B cell (primary cell): Measurements from ENCODE around the gene ARL2. TPM values are rescaled to one million over a fixed set of nuclear protein-coding genes. Genes with fewer than 3 reads are reported as not detected.

ENCODE experiments used
- ATAC-seq: fragments of 200-7000 bp; cut with Tn5 transposase; one replicate; pipeline ENCODE4 v1.10.0; 2021; ENCODE audit warnings: low read depth, mild to moderate bottlenecking, moderate number of reproducible peaks, moderate library complexity
- CTCF ChIA-PET: fragments of 350-600 bp; sonication (Branson Sonifier 250); formaldehyde crosslinking; loops from one replicate; lab custom pipeline; 2021; ENCODE audit warnings: antibody characterized with exemption, inconsistent platforms; lab: Charles Lee
- POLR2A ChIA-PET: fragments of 350-600 bp; sonication (Branson Sonifier 250); formaldehyde crosslinking; loops from one replicate; lab custom pipeline; 2021; ENCODE audit warnings: antibody characterized with exemption; lab: Charles Lee
- DNase-seq: peaks from one replicate; pipeline ENCODE4 v3.0.0; 2013
- H2AFZ ChIP-seq: 2 replicates; pipeline ENCODE4 v1.6.1; 2012; ENCODE audit warnings: mild to moderate bottlenecking, low read depth, low read length; ENCODE audit not compliant: insufficient read depth, poor library complexity, severe bottlenecking
- H3K27ac ChIP-seq, 2 donors: 1 replicate in 1 of 2; 2 replicates in 1 of 2; pipeline ENCODE4 v1.5.1; 2012 to 2013; ENCODE audit warnings: low read length in 2 of 2, mild to moderate bottlenecking in 2 of 2, moderate library complexity in 1 of 2
- H3K27me3 ChIP-seq, 4 experiments: fragments of 200-600 bp in 1 of 4; sonication (generic) in 1 of 4; replicated peaks in 1 of 4; 1 replicate in 2 of 4; 2 replicates in 2 of 4; pipeline versions ENCODE4 v1.6.1 to v1.7.0; 2013 to 2016; ENCODE audit warnings: low read length in 3 of 4, mild to moderate bottlenecking in 2 of 4, mixed read lengths in 1 of 4, moderate library complexity in 1 of 4; ENCODE audit not compliant: insufficient read depth in 4 of 4, control insufficient read depth in 3 of 4; ENCODE audit errors: control extremely low read depth in 1 of 4
- H3K36me3 ChIP-seq, 2 experiments: replicated peaks in 1 of 2; 1 replicate in 1 of 2; 2 replicates in 1 of 2; pipeline versions ENCODE4 v1.6.1 to v1.7.1; 2013; ENCODE audit warnings: low read length in 1 of 2; ENCODE audit not compliant: insufficient read depth in 2 of 2, control insufficient read depth in 1 of 2; ENCODE audit errors: control extremely low read depth in 1 of 2, extremely low read depth in 1 of 2
- H3K4me1 ChIP-seq, 2 donors: fragments of 200-600 bp in 1 of 2; sonication (generic) in 1 of 2; 1 replicate in 1 of 2; 2 replicates in 1 of 2; pipeline versions ENCODE4 v1.5.1 to v1.6.1; 2013 to 2017; ENCODE audit warnings: low read length in 2 of 2; ENCODE audit not compliant: control insufficient read depth in 2 of 2, insufficient read depth in 2 of 2
- H3K4me2 ChIP-seq: replicated peaks from 2 replicates; pipeline ENCODE3; 2012; ENCODE audit warnings: mild to moderate bottlenecking, low read depth, low read length; ENCODE audit not compliant: poor library complexity, severe bottlenecking
- H3K4me3 ChIP-seq, 5 experiments: fragments of 200-600 bp in 1 of 5; sonication (generic) in 1 of 5; 1 replicate in 3 of 5; 2 replicates in 2 of 5; pipeline versions ENCODE4 v1.5.1 to v1.7.0; 2011 to 2016; ENCODE audit warnings: low read length in 4 of 5, mild to moderate bottlenecking in 4 of 5, low read depth in 2 of 5, control low read depth in 1 of 5, moderate library complexity in 1 of 5; ENCODE audit not compliant: insufficient read depth in 1 of 5; ENCODE audit errors: control extremely low read depth in 1 of 5, extremely low read depth in 1 of 5
- H3K79me2 ChIP-seq: fragments of 200-600 bp; sonication (generic); one replicate; pipeline ENCODE4 v1.6.0; 2016; ENCODE audit warnings: low read length; ENCODE audit not compliant: control insufficient read depth, insufficient read depth
- H3K9ac ChIP-seq: fragments of 200-600 bp; sonication (generic); 2 replicates; pipeline ENCODE4 v1.6.1; 2017; ENCODE audit warnings: mild to moderate bottlenecking, low read length, moderate library complexity
- H3K9me3 ChIP-seq, 3 donors: one replicate each; pipeline versions ENCODE4 v1.6.1 to v1.7.1; 2013; ENCODE audit warnings: low read length in 2 of 3; ENCODE audit not compliant: control insufficient read depth in 2 of 3, insufficient read depth in 1 of 3; ENCODE audit errors: control extremely low read depth in 1 of 3
- H4K20me1 ChIP-seq: 2 replicates; pipeline ENCODE4 v1.6.0; 2012; ENCODE audit warnings: mild to moderate bottlenecking, low read length; ENCODE audit not compliant: insufficient read depth, control insufficient read depth, poor library complexity, severe bottlenecking
- H3K27ac Mint-ChIP-seq: one replicate; pipeline ENCODE4 v1.8.0; 2021; ENCODE audit warnings: mixed read lengths
- H3K27me3 Mint-ChIP-seq: one replicate; pipeline ENCODE4 v1.8.0; 2021; ENCODE audit warnings: mixed read lengths
- H3K4me1 Mint-ChIP-seq: one replicate; pipeline ENCODE4 v1.8.0; 2021; ENCODE audit warnings: mixed read lengths
- H3K4me3 Mint-ChIP-seq: one replicate; pipeline ENCODE4 v1.8.0; 2021; ENCODE audit warnings: mixed read lengths
- H3K9me3 Mint-ChIP-seq: one replicate; pipeline ENCODE4 v1.8.0; 2022; ENCODE audit warnings: mixed read lengths; ENCODE audit not compliant: insufficient read depth
- CTCF ChIP-seq: fragments of 200-600 bp; IDR thresholded peaks from one replicate; pipeline ENCODE4 v1.8.0; 2022; ENCODE audit warnings: antibody characterized with exemption, mild to moderate bottlenecking
- EZH2 ChIP-seq: IDR thresholded peaks from 2 replicates; pipeline ENCODE4 v1.6.1; 2012; ENCODE audit warnings: borderline replicate concordance, low read depth, mild to moderate bottlenecking, moderate library complexity, low read length; ENCODE audit not compliant: insufficient read depth, poor library complexity, severe bottlenecking
- WGBS: methylation state at CpG from one replicate; pipeline ENCODE4 v1.1.5; 2013; ENCODE audit warnings: missing lambda C conversion rate; ENCODE audit not compliant: insufficient coverage; 5-methylcytosine and 5-hydroxymethylcytosine counted together
- intact Hi-C: fragments of 100-400 bp; cut with micrococcal nuclease; formaldehyde crosslinking; loops from one replicate; pipeline ENCODE4 v1.10.0; 2022
- polyA plus RNA-seq: library from polyadenylated mRNA; depleted of rRNA; stranded (reverse); fragments of >200 nt; gene quantifications from 2 replicates; pipeline ENCODE4 v1.2.3, GENCODE V29; 2012
- total RNA-seq, 2 donors: library from RNA; stranded (reverse); fragments of 120-200 nt in 1 of 2; gene quantifications; 1 replicate in 1 of 2; 2 replicates in 1 of 2; pipeline versions ENCODE4 v1.2.3 to v1.2.4, GENCODE V29; 2013 to 2022

ARL2 gene
- total and polyA plus RNA-seq, 2 donors (not counting 1 experiment from before 2014, with no cell fraction given), result 43.4 to 53.6 TPM

GRCh38 chr11:65013130-65013887, 651 bp upstream of the ARL2 start:
- Histone ChIP-seq H3K4me2 (peak overlapping the region; percentile 82), H3K27ac (peak overlapping the region; percentile 93 to 98), H3K36me3 (peaks cover 0 to 4% of the 10 kb centered on the region in 2 experiments), H3K9me3 (no peaks in the 10 kb centered on the region), H3K4me3 (peak overlapping the region; percentile 17 to 92 (median 83)), H3K27me3 (no peaks in the 10 kb centered on the region), H4K20me1 (no peaks in the 10 kb centered on the region), H2AFZ (peak overlapping the region; percentile 74), H3K79me2 (peaks cover 31% of the 10 kb centered on the region), H3K4me1 (peaks cover 9 to 35% of the 10 kb centered on the region in 2 donors), H3K9ac (peak overlapping the region; percentile 80)
- ATAC-seq (peak; percentile 78), DNase-seq (peak; percentile 95)
- Mint-ChIP-seq H3K4me1 (peaks cover 23% of the 10 kb centered on the region), H3K27me3 (no peaks in the 10 kb centered on the region), H3K4me3 (peak overlapping the region; percentile 92), H3K27ac (peak overlapping the region; percentile 98), H3K9me3 (no peaks in the 10 kb centered on the region)
- ChIA-PET POLR2A (interaction anchor here (0.9 to 1.9 kb wide), 10 partner anchors 83 to 224 kb away, joined by 3 to 8 read pairs (median 3); partner anchors contain the start of genes FAU, MRPL49, TM7SF2 and VPS51), CTCF (interaction anchor here (0.7 to 5.0 kb wide), 28 partner anchors 10 to 324 kb away, joined by 3 to 36 read pairs (median 4); partner anchors contain the start of genes BATF2, CAPN1, SAC3D1 and SNX15)
- intact Hi-C loops, result loop anchor here (1.0 to 5.0 kb wide), 4 partner anchors 83 to 236 kb away; partner anchors contain the start of genes CAPN1, PPP2R5B, SF1 and VPS51
- TF ChIP-seq CTCF, result no peak
- no peak for TF ChIP-seq EZH2
- WGBS, result 19% methylated on average over 22 of the region's 22 CpGs
